Measurements from ENCODE around the gene BTN3A1.
A peak's percentile ranks its signal among the peaks of the same experiment; 100 is the strongest.

The BTN3A1 gene

GRCh38 chr6:26440977-26441358 is 38.9 kb downstream of the BTN3A1 start:
- DNase-seq (ENCODE audit: low read depth) = no peak
- H3K4me3 ChIP-seq (ENCODE audit: low read depth, low read length) = peak overlapping the region; percentile 67
- TF ChIP-seq, protein P1, sequence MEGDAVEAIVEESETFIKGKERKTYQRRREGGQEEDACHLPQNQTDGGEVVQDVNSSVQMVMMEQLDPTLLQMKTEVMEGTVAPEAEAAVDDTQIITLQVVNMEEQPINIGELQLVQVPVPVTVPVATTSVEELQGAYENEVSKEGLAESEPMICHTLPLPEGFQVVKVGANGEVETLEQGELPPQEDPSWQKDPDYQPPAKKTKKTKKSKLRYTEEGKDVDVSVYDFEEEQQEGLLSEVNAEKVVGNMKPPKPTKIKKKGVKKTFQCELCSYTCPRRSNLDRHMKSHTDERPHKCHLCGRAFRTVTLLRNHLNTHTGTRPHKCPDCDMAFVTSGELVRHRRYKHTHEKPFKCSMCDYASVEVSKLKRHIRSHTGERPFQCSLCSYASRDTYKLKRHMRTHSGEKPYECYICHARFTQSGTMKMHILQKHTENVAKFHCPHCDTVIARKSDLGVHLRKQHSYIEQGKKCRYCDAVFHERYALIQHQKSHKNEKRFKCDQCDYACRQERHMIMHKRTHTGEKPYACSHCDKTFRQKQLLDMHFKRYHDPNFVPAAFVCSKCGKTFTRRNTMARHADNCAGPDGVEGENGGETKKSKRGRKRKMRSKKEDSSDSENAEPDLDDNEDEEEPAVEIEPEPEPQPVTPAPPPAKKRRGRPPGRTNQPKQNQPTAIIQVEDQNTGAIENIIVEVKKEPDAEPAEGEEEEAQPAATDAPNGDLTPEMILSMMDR (conservative IDR thresholded peaks at IDR 0.05; ENCODE audit: low read depth, low read length) = no peak

- TF ChIP-seq, protein P1 (conservative IDR thresholded peaks at IDR 0.05; ENCODE audit: low read depth, low read length) = no peak
Measured at GRCh38 chr6:26441977-26442376, 39.9 kb downstream of the BTN3A1 start.

GRCh38 chr6:26445934-26446667 is 44.0 kb downstream of the BTN3A1 start:
- DNase-seq (ENCODE audit: low read depth) = no peak
- no peak overlapping the region for H3K4me3 ChIP-seq (ENCODE audit: low read depth, low read length)
- TF ChIP-seq, protein P1 (conservative IDR thresholded peaks at IDR 0.05; ENCODE audit: low read depth, low read length) = no peak

More at GRCh38 chr6:26441977-26442376, 39.9 kb downstream of the BTN3A1 start:
- no peak for DNase-seq (ENCODE audit: low read depth)
- H3K4me3 ChIP-seq (ENCODE audit: low read depth, low read length) = peak overlapping the region; percentile 67

- TF ChIP-seq, protein P1 (conservative IDR thresholded peaks at IDR 0.05; ENCODE audit: low read depth, low read length) = no peak
- no peak for DNase-seq (ENCODE audit: low read depth)
- no peak overlapping the region for H3K4me3 ChIP-seq (ENCODE audit: low read depth, low read length)
Measured at GRCh38 chr6:26447257-26447656, 45.2 kb downstream of the BTN3A1 start.

- TF ChIP-seq, protein P1 (conservative IDR thresholded peaks at IDR 0.05; ENCODE audit: low read depth, low read length) = no peak
- no peak overlapping the region for H3K4me3 ChIP-seq (ENCODE audit: low read depth, low read length)
- DNase-seq (ENCODE audit: low read depth) = no peak
Measured at GRCh38 chr6:26450240-26450639, 48.2 kb downstream of the BTN3A1 start.

DNA sequence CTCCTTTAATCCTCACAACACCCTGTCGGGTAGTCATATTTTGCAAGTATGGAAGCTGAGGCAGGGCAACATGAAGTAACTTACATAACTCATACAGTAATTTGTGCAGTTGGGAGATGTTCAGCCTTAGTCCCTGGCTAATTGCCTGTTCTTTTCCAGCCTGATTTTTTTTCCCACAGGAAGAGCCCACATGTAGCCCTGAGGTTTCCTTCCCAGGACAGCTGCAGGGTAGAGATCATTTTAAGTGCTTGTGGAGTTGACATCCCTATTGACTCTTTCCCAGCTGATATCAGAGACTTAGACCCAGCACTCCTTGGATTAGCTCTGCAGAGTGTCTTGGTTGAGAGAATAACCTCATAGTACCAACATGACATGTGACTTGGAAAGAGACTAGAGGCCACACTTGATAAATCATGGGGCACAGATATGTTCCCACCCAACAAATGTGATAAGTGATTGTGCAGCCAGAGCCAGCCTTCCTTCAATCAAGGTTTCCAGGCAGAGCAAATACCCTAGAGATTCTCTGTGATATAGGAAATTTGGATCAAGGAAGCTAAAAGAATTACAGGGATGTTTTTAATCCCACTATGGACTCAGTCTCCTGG is 50.7 kb downstream of the BTN3A1 start:
- TF ChIP-seq, protein P1 (conservative IDR thresholded peaks at IDR 0.05; ENCODE audit: low read depth, low read length) = no peak
- no peak overlapping the region for H3K4me3 ChIP-seq (ENCODE audit: low read depth, low read length)
- no peak for DNase-seq (ENCODE audit: low read depth)

GRCh38 chr6:26454631-26455030 is 52.6 kb downstream of the BTN3A1 start:
- no peak overlapping the region for H3K4me3 ChIP-seq (ENCODE audit: low read depth, low read length)
- TF ChIP-seq, protein P1 (conservative IDR thresholded peaks at IDR 0.05; ENCODE audit: low read depth, low read length) = no peak

More at GRCh38 chr6:26454631-26455030, 52.6 kb downstream of the BTN3A1 start:
- DNase-seq (ENCODE audit: low read depth) = no peak

Measured in choroid plexus epithelial cell (primary cell).